GM18502 (cell line): ENCODE results near the gene DAZAP2.

Experiments used
- ATAC-seq: cut with Tn5 transposase; IDR thresholded peaks from one replicate; pipeline ENCODE4 v1.9.1; 2021; ENCODE audit warnings: mild to moderate bottlenecking; ENCODE audit not compliant: unreplicated experiment, poor library complexity

Gene DAZAP2, protein sequence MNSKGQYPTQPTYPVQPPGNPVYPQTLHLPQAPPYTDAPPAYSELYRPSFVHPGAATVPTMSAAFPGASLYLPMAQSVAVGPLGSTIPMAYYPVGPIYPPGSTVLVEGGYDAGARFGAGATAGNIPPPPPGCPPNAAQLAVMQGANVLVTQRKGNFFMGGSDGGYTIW

DNA sequence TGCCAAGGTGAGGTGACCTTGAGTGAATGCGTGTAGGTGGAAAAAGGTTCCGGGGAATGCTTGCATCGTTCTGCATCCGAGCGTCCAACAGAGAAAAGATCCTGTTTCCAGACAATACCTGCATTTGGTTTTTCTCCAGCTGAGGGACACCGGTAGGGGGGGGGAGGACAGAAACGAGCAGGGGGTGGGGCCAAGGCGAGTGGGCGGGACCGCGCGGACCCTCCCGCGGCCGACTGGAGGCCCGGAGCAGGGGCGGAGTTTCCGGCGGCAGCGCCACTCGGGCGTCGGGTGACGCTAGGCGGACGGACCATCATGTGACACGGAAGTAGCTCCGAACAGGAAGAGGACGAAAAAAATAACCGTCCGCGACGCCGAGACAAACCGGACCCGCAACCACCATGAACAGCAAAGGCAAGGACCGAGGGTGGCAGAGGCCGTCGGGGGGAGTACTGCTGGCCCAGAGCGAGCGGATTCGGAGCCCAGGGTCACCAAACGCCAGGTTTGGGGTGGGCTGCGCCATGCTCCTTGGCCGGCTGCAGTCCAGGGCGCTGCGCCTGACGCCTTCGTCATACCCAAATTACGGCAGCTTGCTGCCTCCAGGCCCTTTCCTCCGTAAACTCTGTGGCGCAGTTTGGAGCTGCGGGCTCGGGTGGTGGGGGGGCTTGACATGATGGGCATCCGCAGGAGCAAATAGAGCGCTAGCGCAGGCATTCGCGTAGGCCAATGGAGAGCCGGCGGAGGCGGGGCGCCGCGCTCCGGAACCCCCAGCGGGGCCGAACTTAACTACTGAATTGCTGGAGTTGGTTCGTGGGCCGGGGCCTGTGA, at the start of gene DAZAP2:
Gene DAZAP2 (plus strand): TSS at position 317 of the 825 bp plus-strand sequence. CDS start 82 bp downstream, at position 399.
- ATAC-seq = peak; percentile 91

DNA sequence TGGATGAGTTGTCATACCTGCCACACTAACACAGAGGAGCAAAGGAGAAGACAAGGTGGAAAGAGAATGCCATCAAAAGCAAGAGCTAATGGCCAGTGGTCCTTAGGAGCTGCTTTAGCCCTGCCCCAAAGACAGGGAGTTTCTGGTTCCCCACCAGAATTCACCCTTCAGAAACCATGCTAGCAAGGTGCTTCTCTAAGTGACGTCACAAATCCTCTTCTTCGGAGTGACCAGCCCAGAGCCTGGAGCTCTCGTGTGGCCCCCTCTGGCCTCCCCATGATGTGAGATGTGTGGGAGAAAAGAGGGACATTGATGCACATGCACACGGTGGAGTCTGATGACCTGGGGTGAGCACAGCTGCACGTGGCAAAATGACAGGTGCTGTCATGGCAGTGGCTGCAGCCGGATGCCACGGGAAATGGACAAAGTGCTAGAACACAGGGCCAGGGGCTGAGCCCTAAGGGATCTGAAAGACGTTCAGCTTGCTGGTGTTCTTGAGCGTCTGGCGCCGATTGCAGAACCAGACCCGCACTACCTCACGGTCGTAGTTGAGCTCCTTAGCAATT, 48.8 kb upstream of the DAZAP2 start:
- no peak for ATAC-seq

DNA sequence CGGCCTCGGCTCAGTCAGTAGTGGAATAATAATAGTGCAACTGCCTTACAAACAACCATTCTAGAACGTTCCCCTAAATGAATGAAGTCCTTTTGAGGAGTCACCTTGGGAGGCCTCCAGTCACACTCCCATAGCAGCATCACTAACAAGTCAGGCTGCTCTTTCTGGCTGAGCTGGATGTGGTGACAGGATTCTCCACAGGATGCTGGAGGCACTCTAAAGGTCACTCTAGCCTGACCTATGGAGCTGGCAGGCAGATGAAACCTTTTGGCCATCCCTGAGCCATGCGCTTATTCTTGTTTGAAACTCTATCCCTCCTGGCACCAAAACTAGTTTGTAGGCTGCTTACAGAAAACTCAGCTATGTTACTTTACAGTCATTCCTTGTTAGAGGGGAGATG, 47.8 kb upstream of the DAZAP2 start:
- ATAC-seq = no peak

DNA sequence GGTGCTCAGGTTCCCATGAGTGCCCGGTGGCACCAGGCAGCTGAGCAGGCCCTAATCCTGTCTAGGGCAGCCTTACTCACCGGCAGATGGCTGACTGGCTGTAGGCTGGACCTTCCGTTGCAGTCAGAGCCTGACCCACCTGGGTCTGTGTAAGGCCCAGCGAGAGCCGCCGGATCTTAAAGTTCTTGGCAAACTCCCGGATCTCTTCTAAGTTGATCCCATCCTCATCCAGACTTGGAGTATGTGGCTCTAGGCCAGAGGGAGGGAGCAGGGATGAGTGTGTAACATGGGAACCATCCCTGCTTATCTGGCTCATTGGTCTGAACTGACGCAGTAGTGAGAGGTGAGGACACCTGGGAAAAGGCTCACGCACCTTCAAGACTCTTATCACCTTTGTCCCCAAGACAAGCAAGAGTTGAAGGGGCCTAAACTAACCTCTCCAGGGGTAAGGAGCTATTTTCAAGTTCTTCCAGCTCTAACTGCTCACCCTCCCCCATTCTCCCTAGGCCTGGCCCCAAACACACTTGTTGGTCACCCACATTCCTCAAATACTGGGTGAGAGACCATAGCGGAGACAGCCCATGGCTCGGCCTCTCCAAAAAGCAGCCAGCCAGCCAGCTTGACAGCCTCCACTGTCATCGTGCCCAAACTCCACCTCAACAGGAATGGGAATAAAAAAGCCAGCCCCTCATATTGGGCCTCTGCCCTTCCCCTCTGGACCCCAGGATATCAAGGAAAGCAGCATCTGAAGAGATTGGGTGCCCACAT, 46.9 kb upstream of the DAZAP2 start:
- no peak for ATAC-seq

DNA sequence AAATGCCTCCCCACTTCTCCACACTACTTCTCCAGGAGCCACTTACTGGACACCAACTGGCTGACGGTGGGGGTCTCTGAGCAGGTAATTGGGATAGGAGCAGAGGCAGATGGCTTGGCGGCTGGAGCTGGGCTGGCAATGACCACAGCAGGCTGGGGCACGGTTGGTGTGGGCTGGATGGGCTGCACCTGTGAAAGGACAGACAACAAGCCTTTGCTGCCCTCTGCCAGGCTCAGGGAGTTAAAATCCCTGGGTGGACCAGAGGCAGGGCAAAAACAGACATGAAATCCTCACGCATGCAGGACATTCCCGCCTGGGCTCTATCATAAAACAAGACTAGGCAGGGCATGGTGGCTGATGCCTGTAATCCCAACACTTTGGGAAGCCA, 46.3 kb upstream of the DAZAP2 start:
- ATAC-seq = no peak

DNA sequence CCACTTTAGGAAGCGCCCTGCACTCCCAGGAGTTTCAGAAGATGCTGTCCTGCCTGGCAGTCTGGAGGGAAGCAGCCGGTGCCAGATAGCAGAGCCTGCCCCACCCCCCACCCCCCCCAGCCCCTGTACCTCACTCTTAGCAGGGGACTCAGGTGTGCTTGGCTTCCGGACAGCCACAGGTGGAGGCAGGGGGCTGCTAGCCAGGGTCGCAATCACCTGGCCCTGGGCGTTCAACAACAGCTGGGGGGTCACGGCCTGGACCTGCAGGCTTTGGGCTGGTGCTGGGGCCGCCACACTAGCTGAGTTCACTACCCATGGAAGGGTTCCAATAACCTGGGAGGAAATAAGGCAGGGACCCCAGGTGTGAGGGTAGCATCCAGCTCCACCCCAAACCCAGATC, 42.8 kb upstream of the DAZAP2 start:
- no peak for ATAC-seq

DNA sequence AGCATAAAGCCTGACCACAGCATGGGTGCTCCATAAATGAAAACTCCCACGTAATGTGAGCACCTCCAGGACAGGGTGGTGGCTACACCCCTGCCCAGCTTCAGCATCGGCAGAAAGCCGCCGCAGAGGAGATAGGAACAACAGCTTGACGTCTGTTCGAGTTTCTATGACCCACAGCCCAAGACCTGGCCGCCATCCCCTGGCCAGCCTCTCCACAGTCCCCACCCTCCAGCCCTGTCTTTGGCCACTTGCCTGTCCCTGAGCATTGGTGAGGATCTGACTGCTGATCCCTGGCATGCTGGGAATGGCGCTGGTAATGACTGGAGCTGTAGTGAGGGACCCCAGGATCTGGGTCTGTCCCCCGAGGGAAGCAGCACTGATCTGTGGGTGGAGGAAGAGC, 42.1 kb upstream of the DAZAP2 start:
- no peak for ATAC-seq

DNA sequence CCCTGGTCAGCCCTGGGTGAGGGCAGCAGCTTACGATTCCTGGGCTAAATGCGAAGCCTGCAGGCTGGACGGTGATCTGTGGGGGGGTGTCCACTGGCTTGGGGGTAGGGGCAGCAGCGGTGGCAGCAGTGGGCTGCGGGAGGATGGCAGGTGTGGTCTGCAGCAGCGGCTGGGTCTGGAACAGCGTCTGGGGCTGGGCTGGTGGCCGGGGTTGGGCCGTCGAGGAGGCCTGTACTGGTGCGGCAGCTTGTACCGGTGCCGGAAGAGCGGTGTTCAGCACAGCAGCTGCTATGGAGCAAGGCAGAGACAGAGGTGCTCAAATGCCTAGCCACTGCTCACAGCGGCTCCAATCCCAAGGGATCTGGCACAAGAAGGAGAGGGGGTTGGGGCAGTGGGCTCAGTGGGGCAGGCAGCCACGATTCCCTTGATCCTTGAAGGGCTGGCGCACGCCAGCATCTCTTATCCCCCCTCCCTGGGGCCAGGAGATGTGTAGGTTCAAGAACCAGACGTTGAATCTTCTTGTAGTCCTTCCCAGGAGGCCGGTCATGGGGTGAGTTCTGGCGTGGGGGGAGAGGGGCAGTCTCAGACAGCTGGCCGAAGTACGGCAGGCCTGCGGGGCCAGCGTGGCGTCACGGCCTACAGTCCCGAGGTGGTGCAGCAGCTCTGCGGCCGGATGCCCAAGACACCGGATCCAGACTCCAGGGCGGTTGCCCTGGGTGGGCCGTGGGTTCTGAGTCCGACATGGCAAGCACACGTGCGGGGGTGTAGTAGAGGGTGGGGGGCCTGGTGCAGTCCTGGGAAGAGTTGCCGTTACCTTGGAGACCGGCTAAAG, 40.7 kb upstream of the DAZAP2 start:
- ATAC-seq = no peak

DNA sequence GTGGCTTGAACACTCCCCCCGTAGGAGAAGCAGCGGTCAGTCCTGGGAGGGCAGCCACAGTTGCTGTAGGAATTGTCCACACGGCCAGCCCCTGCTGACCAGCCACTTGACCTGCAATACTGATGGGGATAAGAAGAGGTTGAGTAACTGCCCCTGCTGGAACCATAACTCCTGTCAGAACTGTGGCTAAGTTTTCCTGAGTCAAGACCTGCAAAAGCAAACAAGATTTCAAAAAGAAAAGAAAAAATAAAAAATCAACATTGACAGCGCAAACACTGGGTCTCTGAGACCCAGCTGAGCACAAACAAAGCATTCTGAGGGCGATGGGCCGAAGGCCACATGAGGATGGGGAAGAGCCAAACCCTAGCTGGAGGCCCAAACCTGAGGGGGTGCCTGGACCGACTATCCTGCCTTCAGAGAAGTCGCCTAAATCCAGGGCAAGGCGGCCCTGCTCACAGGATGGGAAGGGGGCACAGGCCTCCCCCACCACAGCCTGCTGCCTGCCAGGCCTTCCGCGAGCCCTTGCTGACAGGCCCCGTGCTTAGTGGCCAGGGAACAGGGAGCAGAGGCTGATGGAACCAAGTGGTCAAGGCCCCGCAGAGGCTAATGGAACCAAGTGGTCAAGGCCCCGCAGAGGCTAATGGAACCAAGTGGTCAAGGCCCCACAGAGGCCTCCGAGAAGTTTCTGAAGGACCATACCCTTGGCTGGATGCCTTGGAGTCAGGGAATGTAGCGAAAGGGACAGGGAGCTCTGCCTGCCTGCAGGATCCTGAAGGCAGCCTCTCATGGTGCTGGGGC, 39.9 kb upstream of the DAZAP2 start:
- ATAC-seq = no peak

DNA sequence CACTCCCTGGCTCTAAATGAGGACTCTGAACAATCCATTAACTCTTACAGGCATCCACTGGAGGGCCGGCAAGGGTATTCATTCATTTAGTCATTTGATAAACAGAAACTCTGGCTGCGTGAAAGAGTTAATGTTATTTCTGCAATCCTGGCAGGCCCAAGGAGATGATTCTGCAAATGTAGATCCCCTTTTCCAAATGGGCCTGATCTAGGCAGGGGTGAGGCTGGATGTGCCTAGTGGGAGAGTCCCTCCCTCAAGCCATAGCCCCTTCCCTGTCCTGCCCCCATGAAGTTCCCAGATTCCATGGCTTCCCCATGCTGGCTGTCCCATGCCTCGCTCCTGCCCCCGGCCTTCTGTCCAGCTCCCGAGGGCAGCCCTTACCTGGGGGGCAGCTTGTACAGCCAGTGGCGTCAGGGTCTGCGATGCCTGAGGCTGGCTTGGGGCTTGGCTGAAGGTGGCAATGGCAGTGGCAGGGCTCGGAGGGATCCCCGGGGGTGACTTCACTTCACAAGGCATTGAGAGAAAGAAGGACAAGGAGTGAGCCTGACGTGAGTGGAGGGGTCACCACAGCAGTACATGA, 39.2 kb upstream of the DAZAP2 start:
- ATAC-seq = no peak

DNA sequence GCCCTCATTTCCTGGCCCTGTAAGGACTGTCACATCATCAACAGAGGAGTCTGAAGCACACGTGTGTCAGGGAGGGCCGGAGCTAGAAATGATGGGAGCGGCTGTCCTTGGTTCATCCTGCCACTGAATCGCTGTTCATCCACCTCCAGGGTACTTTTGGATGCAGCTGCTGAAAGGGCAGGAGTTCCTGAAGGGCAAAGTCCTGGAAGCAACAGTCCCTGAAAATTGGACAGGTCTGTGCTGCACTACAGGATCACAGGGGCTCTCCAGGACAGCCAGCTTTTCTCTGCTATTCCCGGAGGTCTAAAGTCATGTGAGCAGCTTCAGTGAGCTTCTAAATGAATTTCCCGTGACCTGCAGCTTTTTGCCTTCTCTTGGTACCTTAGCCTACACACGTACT, 38.5 kb upstream of the DAZAP2 start:
- no peak for ATAC-seq

DNA sequence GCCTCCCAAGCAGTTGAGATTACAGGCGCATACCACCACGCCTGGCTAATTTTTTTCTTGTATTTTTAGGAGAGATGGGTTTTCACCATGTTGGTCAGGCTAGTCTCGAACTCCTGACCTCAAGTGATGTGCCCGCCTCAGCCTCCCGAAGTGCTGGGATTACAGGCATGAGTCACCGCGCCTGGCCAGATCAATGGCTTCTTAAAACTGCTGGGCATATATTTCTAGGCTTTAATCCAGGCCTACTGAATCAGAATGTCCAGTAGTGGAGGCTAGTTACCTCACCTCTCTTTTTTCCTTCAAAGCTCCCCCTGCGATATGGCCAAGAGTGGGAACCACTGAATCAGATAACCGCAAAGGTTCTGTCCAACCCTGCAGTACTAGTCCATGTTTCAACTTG, 37.8 kb upstream of the DAZAP2 start:
- ATAC-seq = no peak

DNA sequence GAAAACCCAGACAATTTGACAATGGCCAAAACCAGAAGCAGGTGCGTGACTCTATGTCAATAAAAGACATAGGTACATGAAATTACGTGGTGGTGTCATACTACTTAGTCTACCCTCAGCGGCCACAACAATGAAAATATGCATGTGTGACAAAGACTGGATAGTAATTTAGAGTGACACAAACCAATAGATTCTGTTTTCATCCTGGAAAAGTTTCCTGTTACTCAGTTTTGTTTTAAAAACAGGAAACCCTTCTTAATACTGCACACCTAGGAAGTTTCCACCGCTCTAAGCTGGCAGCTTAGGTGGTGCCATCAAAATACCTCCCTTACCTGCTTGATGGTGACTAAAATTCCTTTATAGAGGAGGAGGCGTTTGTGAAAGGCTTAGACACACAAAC, 35.9 kb upstream of the DAZAP2 start:
- no peak for ATAC-seq

DNA sequence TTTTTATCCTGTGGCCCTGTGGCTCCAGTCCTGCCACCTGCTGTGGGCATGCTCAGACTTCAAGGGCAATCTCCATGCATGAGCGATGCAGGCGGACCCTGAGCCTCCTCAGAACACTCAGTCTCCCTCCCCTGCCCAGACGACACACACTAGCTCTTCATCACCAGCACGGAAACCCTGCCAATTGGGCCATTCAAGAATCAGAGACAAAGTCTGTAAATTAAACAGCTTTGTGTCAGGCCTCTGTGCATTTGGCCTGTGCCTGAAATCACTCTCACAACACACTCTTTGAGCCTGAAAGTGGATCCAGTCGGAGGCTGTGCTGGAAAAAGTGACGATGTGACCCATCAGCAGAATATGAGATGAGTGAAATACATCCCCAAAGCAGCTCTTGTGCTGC, 33.3 kb upstream of the DAZAP2 start:
- ATAC-seq = no peak

DNA sequence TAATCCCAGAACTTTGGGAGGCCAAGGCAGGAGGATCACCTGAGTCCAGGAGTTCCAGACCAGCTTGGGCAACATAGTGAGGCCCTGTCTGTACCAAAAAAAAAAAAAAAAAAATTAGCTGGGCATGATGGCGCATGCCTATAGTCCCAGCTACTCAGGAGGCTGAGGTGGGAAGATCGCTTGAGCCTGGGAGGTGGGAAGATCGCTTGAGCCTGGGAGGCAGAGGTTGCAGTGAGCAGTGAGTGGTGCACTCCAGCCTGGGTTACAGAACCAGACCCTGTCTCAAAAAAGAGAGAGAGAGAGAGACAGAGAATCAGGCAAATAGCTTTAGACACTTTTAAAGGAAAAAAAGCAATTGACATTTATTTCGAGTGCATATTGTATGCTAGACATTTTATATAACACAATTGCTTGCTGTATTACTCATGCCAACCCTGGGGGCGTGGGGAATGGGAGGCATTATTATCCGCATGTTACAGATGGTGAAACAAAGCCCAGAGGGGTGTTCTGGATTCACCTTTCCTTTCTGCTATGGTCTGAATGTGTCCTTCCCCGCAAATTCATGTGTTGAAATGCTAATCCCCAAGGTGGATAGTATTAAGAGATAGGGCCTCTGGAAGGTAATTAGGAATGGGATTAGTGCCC, 30.5 kb upstream of the DAZAP2 start:
- no peak for ATAC-seq

DNA sequence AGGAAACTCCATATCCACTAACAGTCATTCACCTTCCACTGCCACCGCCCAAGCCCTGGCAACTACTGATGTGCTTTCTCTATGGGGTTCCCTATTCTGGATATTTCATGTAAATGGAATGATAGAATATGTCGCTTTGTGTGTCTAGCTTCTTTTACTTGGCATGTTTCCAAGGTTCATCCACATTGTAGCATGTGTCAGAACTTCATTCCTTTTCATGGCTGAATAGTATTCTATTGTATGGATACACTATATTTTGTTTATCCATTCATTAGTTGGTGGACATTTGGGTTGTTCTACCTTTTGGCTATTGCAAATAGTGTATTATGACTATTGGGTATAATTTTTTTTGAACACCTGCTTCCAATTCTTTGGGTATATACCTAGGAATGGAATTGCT, 29.4 kb upstream of the DAZAP2 start:
- ATAC-seq = no peak

DNA sequence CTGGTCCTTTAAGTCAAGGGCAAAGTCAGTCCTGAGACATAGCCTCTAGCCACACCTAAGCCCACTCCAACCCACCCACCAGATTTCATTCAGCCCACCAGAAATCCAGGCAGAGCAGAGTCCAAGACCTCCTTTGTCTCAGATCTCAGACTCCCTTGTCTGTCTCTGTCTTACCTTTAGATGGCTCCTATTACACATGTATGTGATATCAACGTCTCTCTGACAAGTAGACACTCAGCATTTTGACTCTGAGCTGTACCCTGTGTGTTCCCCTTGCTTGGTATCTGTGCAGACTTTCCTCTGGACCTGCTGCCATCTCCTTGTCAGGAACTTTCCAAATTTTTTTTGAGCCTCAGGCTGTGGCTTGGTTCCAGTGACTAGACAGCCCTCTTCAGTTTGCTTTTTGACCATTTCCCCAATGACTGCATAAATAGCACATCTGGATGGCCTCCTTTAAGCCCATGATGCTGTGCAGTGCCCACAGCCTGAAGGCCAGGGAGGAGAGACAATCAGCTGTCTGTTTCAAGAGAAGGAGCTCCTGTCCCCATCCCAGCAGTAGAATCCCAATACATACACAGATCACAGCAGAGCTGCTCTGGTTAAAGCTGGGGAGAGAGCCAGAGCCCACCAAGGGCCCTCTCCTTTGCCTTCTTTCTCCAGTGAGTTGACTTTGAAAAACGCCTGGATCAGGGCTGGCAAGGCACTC, 27.8 kb upstream of the DAZAP2 start:
- no peak for ATAC-seq

DNA sequence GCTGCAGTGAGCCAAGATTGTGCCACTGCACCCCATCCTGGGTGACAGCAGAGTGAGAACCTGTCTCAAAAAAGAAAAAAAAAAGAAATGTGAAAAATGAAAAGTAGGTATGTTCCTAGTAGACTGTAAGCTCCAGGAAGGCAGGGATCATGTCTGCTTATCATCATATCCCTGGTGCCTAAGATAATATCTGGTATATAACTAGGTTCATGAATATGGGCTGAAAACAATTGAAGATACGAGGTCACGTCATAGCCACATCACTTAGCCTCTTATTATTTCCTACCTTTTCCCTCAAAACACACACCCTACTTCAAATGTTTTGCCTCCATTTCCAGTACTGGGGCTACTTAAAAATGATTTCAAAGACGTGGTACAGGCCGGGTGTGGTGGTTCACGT, 23.7 kb upstream of the DAZAP2 start:
- ATAC-seq = no peak
